Rectal smooth muscle tissue (tissue), 1 donor: Measurements from ENCODE around the gene KRTAP5-11.
"Not testable (repeated sequence)": the region's sequence is repeated elsewhere in the genome, so short reads cannot be mapped to it uniquely, and the experiment has no call there.

Experiments
- H3K27ac ChIP-seq: one replicate; pipeline ENCODE4 v1.7.0; 2013; ENCODE audit warnings: low read depth, low read length, inconsistent platforms
- H3K27me3 ChIP-seq: one replicate; pipeline ENCODE4 v1.7.0; 2013; ENCODE audit warnings: low read length; ENCODE audit not compliant: control insufficient read depth, insufficient read depth
- H3K36me3 ChIP-seq: one replicate; pipeline ENCODE4 v1.7.0; 2013; ENCODE audit warnings: low read length; ENCODE audit not compliant: control insufficient read depth, insufficient read depth
- H3K4me1 ChIP-seq: one replicate; pipeline ENCODE4 v1.7.0; 2013; ENCODE audit warnings: low read length; ENCODE audit not compliant: control insufficient read depth, insufficient read depth
- H3K4me3 ChIP-seq: one replicate; pipeline ENCODE4 v1.7.0; 2013; ENCODE audit warnings: low read length
- H3K9ac ChIP-seq: one replicate; pipeline ENCODE4 v1.7.0; 2013; ENCODE audit warnings: low read length

The KRTAP5-11 gene

DNA sequence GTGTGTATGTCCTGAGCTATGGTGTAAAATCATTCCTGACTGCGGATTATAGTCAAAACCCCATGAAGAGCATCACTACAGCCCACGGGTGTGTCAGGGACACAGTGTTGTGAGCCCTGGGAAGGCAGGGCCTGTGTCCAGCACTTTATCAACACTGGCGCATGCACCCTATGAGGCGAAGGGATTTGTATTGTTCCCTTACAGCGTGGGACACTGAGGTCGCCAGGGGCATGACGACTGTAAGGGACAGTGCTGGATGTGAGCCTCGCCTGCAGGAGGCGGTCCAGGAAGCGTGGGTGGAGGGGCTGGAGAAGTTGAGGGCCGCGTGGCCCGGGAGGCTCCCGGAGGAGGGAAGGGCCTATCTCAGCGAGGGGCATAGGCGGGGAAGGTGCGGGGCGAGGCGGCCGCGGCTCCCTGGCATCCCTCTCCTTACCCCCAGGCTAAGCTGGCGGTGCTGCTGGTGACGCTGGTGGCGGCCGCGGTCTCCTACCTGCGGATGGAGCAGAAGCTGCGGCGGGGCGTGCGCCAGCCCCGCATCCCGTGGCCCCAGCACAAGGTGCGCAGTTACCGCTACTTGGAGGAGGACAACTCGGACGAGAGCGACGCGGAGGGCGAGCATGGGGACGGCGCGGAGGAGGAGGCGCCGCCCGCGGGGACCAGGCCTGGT is 24.3 kb upstream of the KRTAP5-11 start:
- not testable (repeated sequence) for H3K9ac ChIP-seq, H3K27me3 ChIP-seq, H3K4me3 ChIP-seq, H3K36me3 ChIP-seq, H3K27ac ChIP-seq, H3K4me1 ChIP-seq

DNA sequence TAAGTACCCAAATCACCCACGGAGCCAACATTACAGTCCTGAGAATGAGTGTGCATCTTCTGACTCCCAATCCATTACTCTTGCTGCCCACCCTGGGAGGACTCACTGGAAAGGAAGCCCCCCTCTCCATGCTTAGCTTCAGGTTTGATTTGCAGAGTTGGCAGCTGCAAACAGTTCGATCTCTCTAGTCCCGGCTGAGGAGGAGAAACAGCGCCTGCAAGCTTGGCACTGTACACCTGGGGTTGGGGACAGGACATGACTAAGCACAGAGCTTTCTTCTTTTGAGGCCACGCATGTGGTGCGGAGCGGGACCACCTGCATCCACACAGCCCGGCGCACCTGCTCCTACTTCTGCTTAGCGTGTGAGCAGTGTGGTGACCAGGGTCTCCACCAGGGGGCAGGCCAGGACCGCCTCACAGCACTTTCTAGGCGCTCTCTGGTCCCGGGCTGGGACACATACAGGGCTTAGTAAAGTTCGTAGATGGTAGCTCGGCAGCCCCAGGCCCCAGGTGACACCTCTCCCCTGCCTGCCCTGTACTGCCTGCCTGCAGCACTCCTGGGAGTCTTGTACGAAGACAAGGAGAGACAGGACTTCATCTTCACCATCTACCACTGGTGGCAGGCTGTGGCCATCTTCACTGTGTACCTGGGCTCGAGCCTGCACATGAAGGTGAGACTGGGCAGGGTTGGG is 22.3 kb upstream of the KRTAP5-11 start:
- not testable (repeated sequence) for H3K4me3 ChIP-seq, H3K36me3 ChIP-seq, H3K27me3 ChIP-seq, H3K4me1 ChIP-seq, H3K9ac ChIP-seq, H3K27ac ChIP-seq

DNA sequence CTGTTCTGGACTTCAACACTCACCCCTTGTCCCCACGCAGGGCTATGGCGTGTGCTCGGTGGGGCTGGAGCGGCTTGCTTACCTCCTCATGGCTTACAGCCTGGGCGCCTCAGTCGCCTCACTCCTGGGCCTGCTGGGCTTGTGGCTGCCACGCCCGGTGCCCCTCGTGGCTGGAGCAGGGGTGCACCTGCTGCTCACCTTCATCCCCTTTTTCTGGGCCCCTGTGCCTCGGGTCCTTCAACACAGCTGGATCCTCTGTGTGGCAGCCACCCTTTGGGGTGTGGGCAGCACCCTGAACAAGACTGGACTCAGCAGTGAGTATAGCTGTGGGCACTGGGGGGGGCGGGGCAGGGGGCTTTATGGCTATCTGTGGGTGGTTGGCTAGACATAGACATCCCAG is 20.5 kb upstream of the KRTAP5-11 start:
- H3K27ac ChIP-seq, H3K27me3 ChIP-seq, H3K4me1 ChIP-seq, H3K4me3 ChIP-seq, H3K9ac ChIP-seq, H3K36me3 ChIP-seq: not testable (repeated sequence)

DNA sequence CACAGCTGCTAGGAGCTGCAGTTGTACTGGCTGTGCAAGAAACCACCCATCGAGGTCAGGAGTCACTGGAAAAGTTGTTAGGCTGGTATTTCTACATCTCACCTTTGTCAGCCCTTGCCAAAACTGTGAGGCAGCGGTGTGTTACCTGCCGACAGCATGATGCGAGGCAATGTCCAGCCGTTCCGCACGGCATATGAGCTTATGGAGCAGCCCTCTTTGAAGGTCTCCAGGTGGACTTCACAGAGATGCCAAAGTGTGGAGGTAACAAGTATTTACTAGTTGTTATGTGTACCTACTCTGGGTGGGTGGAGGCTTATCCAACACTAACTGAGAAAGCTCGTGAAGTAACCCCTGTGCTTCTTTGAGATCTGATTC is 6.9 kb upstream of the KRTAP5-11 start:
- H3K27ac ChIP-seq, H3K36me3 ChIP-seq, H3K9ac ChIP-seq, H3K4me1 ChIP-seq, H3K4me3 ChIP-seq, H3K27me3 ChIP-seq: not testable (repeated sequence)

DNA sequence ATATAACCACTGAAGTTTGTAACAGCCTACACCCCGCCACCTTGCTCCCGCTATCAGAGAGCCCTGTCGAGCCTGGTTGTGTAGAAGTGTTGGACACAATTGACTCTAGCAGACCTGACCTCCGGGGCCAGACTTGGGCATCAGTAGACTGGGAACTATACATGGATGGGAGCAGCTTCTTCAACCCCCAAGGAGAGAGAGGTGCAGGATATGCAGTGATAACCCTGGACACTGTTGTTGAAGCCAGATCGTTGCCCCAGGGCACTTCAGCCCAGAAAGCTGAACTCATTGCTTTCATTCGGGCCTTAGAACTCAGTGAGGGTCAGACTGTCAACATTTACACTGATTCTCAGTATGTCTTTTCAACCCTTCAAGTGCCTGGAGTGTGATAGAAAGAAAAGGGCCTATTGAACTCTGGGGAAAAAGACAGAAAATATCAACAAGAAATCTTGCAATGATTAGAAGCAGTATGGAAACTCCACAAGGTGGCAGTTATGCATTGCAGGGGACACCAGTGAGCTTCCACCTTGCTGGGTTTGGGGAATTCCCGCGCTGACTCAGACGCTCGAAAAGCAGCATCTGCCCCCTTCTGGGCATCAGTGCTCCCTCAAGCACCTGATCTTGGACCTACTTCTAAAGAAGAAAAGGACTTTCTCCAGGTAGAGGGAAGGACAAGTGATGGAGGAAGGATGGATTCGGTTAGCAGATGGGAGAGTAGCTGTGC is 6.3 kb upstream of the KRTAP5-11 start:
- not testable (repeated sequence) for H3K27ac ChIP-seq, H3K36me3 ChIP-seq, H3K9ac ChIP-seq, H3K4me3 ChIP-seq, H3K4me1 ChIP-seq, H3K27me3 ChIP-seq

DNA sequence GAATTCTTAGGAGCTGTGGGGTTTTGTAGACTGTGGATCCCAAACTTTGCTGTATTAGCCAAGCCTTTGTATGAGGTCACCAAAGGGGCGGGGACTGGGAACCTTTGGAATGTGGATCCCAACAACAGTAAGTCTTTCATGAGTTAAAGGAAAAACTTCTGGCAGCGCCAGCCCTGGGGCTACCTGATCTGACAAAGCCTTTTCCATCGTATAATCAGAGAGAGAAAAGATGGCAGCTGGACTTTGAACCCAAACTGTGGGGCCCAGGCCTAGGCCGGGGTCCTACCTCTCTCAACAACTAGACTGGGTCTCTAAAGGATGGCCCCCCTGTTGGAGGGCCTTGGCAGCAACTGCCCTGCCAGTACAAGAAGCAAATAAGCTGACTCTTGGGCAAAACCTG is 5.6 kb upstream of the KRTAP5-11 start:
- not testable (repeated sequence) for H3K9ac ChIP-seq

DNA sequence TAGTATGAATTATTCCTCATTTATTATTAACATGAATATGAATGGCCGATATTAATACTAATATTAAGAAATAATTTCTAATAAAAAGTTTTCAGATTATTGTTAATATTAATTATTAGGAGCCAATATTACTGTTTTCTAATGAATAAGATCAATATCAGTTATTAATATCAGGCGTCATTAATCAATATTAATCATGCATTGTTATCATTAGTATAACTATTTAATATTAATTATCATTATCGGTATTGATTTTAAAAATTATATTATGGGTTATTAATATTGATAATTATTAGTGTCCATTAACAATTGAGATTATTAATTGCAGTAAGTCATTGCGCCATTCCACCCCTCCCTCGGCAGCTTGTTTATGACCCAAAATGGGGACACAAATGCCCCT is 3.0 kb upstream of the KRTAP5-11 start:
- H3K27me3 ChIP-seq, H3K4me3 ChIP-seq, H3K36me3 ChIP-seq, H3K27ac ChIP-seq, H3K9ac ChIP-seq, H3K4me1 ChIP-seq: not testable (repeated sequence)

More for the DNA sequence above, 5.6 kb upstream of the KRTAP5-11 start:
- H3K27me3 ChIP-seq, H3K36me3 ChIP-seq, H3K4me1 ChIP-seq, H3K27ac ChIP-seq, H3K4me3 ChIP-seq: not testable (repeated sequence)

DNA sequence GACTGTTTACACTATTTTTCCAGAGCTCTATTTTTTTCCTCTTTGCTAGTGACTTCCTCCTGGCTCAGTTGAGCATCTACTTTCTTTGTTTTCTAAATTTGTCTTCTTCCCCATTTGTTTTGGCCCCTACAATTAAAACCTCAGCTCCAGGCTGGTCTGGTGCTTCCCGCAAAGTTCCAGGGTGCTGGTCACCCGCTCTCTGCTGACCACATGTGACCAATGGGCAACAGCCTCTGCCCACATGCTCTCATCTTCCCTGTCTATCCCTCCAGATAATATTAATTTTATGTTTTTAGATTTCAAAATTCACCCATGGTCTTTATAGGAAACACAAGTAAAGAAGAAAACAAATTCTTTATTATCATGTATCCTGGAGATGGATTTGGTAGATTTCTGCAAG is 294 bp upstream of the KRTAP5-11 start:
- H3K36me3 ChIP-seq: not testable (repeated sequence)

DNA sequence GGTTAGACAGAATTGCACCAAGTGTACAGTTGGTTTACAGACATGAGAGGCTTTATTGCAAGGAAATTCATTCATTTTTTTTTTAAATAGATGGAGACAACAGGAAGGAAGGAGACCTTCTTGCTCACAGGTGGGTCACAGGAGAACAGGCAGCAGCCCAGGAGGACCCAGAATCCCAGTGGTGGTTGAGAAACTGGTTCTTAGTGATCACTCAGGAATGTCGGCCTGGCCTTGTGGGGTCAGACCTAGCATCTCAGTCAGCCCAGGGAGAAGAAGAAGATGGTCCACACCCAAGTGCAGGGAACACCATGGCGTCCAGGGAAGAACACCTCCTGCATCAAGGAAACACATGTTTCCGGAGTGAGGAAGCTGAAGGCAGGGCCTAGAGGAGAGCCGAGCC is 849 bp downstream of the KRTAP5-11 start:
- H3K27ac ChIP-seq: no peak overlapping the region

More for the DNA sequence above, 294 bp upstream of the KRTAP5-11 start:
- not testable (repeated sequence) for H3K27me3 ChIP-seq, H3K4me1 ChIP-seq, H3K9ac ChIP-seq, H3K27ac ChIP-seq, H3K4me3 ChIP-seq

DNA sequence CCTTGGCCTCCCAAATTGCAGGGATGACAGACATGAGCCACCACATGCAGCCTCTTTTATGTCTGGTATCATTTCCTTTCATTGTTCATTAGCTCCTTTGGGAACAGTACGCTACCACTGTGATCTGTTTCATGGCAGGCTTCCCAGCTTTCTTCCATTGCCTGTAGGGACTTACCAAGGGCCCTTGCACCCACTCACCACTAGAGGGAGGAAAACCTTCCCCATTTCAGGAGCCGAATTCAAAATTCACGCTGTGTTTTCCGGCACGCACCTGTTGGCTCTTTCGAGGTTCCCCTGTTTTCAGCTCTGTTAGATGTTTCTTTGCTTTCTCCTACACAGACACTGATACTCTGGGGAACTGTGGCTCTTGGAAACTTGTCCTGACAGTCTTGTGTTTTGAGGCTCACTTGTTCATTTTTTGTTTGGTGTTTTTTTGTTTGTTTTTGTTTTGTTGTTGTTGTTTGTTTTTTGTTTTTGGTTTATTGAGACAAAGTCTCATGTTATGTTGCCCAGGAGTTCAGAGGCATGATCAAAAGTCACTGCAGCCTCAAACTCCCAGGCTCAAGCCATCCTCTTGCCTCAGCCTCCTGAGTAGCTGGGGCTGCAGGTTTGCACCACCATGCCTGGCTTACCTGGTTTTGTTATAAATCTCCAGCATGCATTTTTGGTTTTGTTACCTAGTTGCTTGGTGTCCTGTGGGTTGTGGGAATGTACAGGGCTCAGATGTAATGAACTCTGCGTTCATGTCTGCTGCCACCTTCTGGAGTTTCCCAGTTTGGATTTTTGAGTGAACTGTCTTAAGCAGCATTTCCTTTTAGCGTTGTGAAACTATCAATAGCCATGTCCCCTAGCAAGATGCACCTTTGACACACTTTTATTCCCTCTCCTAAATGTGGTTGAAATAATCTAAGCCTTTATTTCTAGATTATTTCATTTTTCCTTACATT is 2.3 kb downstream of the KRTAP5-11 start:
- Histone ChIP-seq H3K4me1 (no peaks in the 10 kb centered on the region), H3K27me3 (no peaks in the 10 kb centered on the region), H3K36me3 (no peaks in the 10 kb centered on the region), H3K27ac (no peak overlapping the region), H3K9ac (no peak overlapping the region), H3K4me3 (no peak overlapping the region)

More for the DNA sequence above, 849 bp downstream of the KRTAP5-11 start:
- Histone ChIP-seq H3K4me3 (no peak overlapping the region), H3K27me3 (no peaks in the 10 kb centered on the region), H3K9ac (no peak overlapping the region), H3K4me1 (no peaks in the 10 kb centered on the region), H3K36me3 (no peaks in the 10 kb centered on the region)

DNA sequence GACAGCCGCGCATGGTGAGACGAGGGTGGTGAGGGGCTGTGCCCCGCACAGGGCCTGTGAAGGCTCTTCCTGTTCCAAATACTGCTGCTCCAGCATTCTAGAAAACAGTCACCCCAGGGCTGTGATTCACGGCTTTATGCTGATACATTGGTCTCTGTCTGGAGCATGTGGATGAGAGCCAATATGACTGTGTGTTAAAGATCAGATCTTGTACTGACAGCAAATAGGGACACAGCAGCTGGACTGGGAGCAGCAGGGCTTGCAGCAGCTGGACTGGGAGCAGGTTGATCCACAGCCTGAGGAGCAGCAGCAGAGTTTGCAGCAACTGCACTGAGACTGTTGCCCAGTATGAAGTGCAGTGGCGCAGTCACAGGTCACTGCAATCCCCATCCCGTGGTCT is 3.2 kb downstream of the KRTAP5-11 start:
- H3K9ac ChIP-seq, H3K27ac ChIP-seq, H3K36me3 ChIP-seq, H3K27me3 ChIP-seq, H3K4me3 ChIP-seq, H3K4me1 ChIP-seq: not testable (repeated sequence)

DNA sequence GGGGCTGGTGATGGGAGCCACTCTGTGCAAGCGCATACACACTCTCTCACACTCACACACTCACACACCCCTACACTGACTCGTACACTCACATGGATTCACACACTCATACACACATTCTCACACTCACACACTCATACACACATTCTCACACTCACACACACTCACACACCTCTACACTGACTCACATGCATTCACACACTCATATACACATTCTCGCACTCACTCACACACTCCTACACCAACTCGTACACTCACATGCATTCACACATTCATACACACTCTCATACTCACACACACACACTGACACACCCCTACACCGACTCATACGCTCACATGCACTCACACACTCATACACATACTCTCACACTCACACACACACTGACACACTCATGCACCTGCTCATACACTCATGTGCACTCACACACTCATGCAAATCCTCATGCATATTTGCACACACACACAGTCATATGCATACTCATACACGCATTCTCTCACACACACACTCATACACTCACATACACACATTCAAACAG is 5.1 kb downstream of the KRTAP5-11 start:
- no peaks in the 10 kb centered on the region for H3K4me1 ChIP-seq
- no peaks in the 10 kb centered on the region for H3K36me3 ChIP-seq
- H3K9ac ChIP-seq: no peak overlapping the region
- no peaks in the 10 kb centered on the region for H3K27me3 ChIP-seq
- no peak overlapping the region for H3K27ac ChIP-seq
- no peak overlapping the region for H3K4me3 ChIP-seq
